Body of pancreas (tissue), 4 donors: ENCODE data around the gene SART3. TPM values are rescaled to one million over a fixed set of nuclear protein-coding genes. Genes with fewer than 3 reads are reported as not detected.

Experiments
- ATAC-seq: fragments of 150-250 bp; one replicate; pipeline ENCODE4 v1.9.1; 2016
- DNase-seq, 4 donors: peaks; one replicate each; pipeline ENCODE4 v3.0.0-alpha.2; 2019
- H3K27ac ChIP-seq, 4 donors: fragments of 200-600 bp; sonication (generic); 1 replicate in 3 of 4; 2 replicates in 1 of 4; pipeline versions ENCODE4 v1.5.1 to v1.6.1; 2016 to 2019; ENCODE audit warnings: mild to moderate bottlenecking in 1 of 4, mixed read lengths in 1 of 4, moderate library complexity in 1 of 4
- H3K27me3 ChIP-seq, 2 donors: fragments of 200-600 bp; sonication (generic); one replicate each; pipeline ENCODE4 v1.6.0; 2016; ENCODE audit warnings: mild to moderate bottlenecking in 1 of 2
- H3K36me3 ChIP-seq, 2 donors: fragments of 200-600 bp; sonication (generic); replicated peaks in 1 of 2; 2 replicates each; pipeline ENCODE4 v1.5.1; 2016; ENCODE audit warnings: low read depth in 2 of 2; ENCODE audit not compliant: insufficient read depth in 1 of 2
- H3K4me1 ChIP-seq: fragments of 200-600 bp; sonication (generic); one replicate; pipeline ENCODE4 v1.6.0; 2016
- H3K4me3 ChIP-seq, 2 donors: fragments of 200-600 bp; sonication (generic); 1 replicate in 1 of 2; 2 replicates in 1 of 2; pipeline ENCODE4 v1.5.1; 2016 to 2019
- H3K9me3 ChIP-seq, 3 donors: fragments of 200-600 bp; sonication (generic); 1 replicate in 2 of 3; 2 replicates in 1 of 3; pipeline ENCODE4 v1.5.1; 2016
- CTCF ChIP-seq, 7 experiments: fragments of 450-650 bp in 4 of 7; fragments of 200-600 bp in 3 of 7; sonication (generic) in 3 of 7; IDR thresholded peaks; one replicate each; pipeline ENCODE4 v1.5.1; 2016 to 2019; ENCODE audit warnings: antibody characterized with exemption in 7 of 7
- POLR2A ChIP-seq, 3 donors: fragments of 450-650 bp; IDR thresholded peaks; one replicate each; pipeline ENCODE4 v1.6.1; 2016; ENCODE audit warnings: antibody characterized with exemption in 3 of 3, mild to moderate bottlenecking in 2 of 3
- WGBS, 2 donors: methylation state at CpG; one replicate each; pipeline ENCODE4 v1.1.5; 2017; 5-methylcytosine and 5-hydroxymethylcytosine counted together
- intact Hi-C: fragments of 100-400 bp; cut with DNase I; formaldehyde crosslinking; loops from one replicate; pipeline ENCODE4 v1.15.1; 2023
- total RNA-seq, 2 donors: library from RNA; depleted of rRNA; stranded (reverse); fragments of >200 nt; gene quantifications; one replicate each; pipeline ENCODE4 v1.1.0, GENCODE V29; 2016

The SART3 gene
- total RNA-seq, 2 donors from 2014 or later: 20.2 to 38.6 TPM

GRCh38 chr12:108584456-108585065 lies 23.6 kb upstream of the SART3 start:
- H3K36me3 ChIP-seq: no peaks in the 10 kb centered on the region

GRCh38 chr12:108583991-108584390 lies 23.0 kb upstream of the SART3 start:
- H3K9me3 ChIP-seq: no peaks in the 10 kb centered on the region
- no peak overlapping the region for H3K4me3 ChIP-seq
- WGBS, 2 donors: 51 to 61% methylated on average over 2 to 7 of the region's 7 CpGs
- no peaks in the 10 kb centered on the region for H3K27me3 ChIP-seq
- H3K36me3 ChIP-seq: no peaks in the 10 kb centered on the region
- intact Hi-C loops: no loop called here
- TF ChIP-seq CTCF (IDR thresholded peaks at IDR 0.05): no peak
- TF ChIP-seq POLR2A (IDR thresholded peaks at IDR 0.05): no peak
- DNase-seq (no peak), ATAC-seq (no peak)
- H3K27ac ChIP-seq: no peak overlapping the region
- no peaks in the 10 kb centered on the region for H3K4me1 ChIP-seq

More at GRCh38 chr12:108584456-108585065, 23.6 kb upstream of the SART3 start:
- Histone ChIP-seq H3K27ac (no peak overlapping the region), H3K4me3 (no peak overlapping the region), H3K4me1 (peaks cover 5% of the 10 kb centered on the region), H3K27me3 (no peaks in the 10 kb centered on the region), H3K9me3 (no peaks in the 10 kb centered on the region)
- DNase-seq (no peak), ATAC-seq (no peak)
- TF ChIP-seq POLR2A (IDR thresholded peaks at IDR 0.05) (no peak), CTCF (IDR thresholded peaks at IDR 0.05) (no peak)
- WGBS, 2 donors: 66 to 69% methylated on average over 3 of the region's 3 CpGs
- intact Hi-C loops: no loop called here

GRCh38 chr12:108582978-108583770 lies 22.2 kb upstream of the SART3 start:
- WGBS, 2 donors: 75% methylated on average over 8 to 10 of the region's 10 CpGs
- DNase-seq (no peak), ATAC-seq (no peak)
- TF ChIP-seq CTCF (IDR thresholded peaks at IDR 0.05) (no peak), POLR2A (IDR thresholded peaks at IDR 0.05) (no peak)
- no peaks in the 10 kb centered on the region for H3K36me3 ChIP-seq
- no peaks in the 10 kb centered on the region for H3K4me1 ChIP-seq
- no peaks in the 10 kb centered on the region for H3K27me3 ChIP-seq
- intact Hi-C loops: no loop called here
- no peak overlapping the region for H3K27ac ChIP-seq
- H3K4me3 ChIP-seq: no peak overlapping the region
- no peaks in the 10 kb centered on the region for H3K9me3 ChIP-seq

GRCh38 chr12:108582509-108582908 lies 21.5 kb upstream of the SART3 start:
- Histone ChIP-seq H3K4me3 (no peak overlapping the region), H3K27me3 (no peaks in the 10 kb centered on the region), H3K4me1 (no peaks in the 10 kb centered on the region), H3K9me3 (no peaks in the 10 kb centered on the region), H3K36me3 (no peaks in the 10 kb centered on the region), H3K27ac (no peak overlapping the region)
- TF ChIP-seq POLR2A (IDR thresholded peaks at IDR 0.05) (no peak), CTCF (IDR thresholded peaks at IDR 0.05) (no peak)
- intact Hi-C loops: no loop called here
- DNase-seq (no peak), ATAC-seq (no peak)
- 61 to 62% methylated on average over 3 to 7 of the region's 9 CpGs for WGBS, 2 donors
